Measurements from ENCODE around the gene SLIT3.

SLIT3 gene

DNA sequence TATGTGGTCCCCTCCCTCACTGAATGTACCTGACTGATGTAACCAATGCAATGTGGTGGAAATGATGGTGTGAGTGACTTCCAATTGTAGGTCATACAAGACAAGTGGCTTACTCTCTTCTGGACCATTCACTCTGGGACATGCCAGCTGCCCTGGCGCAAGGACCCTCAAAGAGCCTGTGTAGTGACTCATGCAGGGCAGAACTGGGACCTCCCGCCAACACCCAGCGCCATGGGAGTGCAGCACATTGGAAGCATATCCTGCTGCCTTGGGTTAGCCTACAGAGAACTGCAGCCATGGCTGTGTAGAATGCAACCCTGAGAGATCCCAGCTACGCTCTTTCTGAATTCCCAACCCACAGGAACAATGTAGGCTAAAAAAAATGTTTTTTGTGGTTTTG is 631.8 kb downstream of the SLIT3 start:
- no peaks in the 10 kb centered on the region for H3K27me3 ChIP-seq (ENCODE audit: insufficient read depth, low read depth)
- no peak overlapping the region for H2AFZ ChIP-seq (ENCODE audit: low read depth)
- H3K36me3 ChIP-seq (ENCODE audit: insufficient read depth): no peaks in the 10 kb centered on the region
- TF ChIP-seq, protein P1, sequence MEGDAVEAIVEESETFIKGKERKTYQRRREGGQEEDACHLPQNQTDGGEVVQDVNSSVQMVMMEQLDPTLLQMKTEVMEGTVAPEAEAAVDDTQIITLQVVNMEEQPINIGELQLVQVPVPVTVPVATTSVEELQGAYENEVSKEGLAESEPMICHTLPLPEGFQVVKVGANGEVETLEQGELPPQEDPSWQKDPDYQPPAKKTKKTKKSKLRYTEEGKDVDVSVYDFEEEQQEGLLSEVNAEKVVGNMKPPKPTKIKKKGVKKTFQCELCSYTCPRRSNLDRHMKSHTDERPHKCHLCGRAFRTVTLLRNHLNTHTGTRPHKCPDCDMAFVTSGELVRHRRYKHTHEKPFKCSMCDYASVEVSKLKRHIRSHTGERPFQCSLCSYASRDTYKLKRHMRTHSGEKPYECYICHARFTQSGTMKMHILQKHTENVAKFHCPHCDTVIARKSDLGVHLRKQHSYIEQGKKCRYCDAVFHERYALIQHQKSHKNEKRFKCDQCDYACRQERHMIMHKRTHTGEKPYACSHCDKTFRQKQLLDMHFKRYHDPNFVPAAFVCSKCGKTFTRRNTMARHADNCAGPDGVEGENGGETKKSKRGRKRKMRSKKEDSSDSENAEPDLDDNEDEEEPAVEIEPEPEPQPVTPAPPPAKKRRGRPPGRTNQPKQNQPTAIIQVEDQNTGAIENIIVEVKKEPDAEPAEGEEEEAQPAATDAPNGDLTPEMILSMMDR (conservative IDR thresholded peaks at IDR 0.05; ENCODE audit: low read depth, low read length): no peak
- H3K4me2 ChIP-seq: no peak overlapping the region
- H3K4me1 ChIP-seq (ENCODE audit: low read depth, poor library complexity, severe bottlenecking): peaks cover 11% of the 10 kb centered on the region
- no peaks in the 10 kb centered on the region for H3K79me2 ChIP-seq (ENCODE audit: insufficient read depth, low read depth)
- H4K20me1 ChIP-seq (ENCODE audit: insufficient read depth): no peaks in the 10 kb centered on the region
- no peak overlapping the region for H3K4me3 ChIP-seq (IDR thresholded peaks at IDR 0.05; ENCODE audit: insufficient read depth, low read depth, low read length)
- H3K9ac ChIP-seq: no peak overlapping the region
- no peak overlapping the region for H3K27ac ChIP-seq

DNA sequence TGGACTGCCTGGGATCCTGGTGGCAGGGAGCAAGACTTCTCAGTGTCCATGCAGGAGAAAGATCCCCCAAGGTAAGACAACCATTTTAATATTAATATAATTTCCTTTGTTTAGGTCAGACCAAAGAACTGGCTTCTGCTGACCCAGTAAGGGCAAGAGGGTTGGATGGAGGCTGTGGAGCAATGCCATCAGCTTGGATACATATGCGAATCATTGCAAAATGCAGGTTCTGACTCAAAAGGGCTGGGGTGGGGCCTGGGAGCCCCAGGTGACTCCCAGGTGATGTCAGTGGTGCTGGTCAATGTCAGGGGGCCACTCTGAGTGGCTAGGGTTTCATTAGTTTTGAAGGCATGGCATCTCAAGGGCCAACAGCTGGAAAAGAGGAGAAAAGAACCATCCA is 632.9 kb downstream of the SLIT3 start:
- TF ChIP-seq, protein P1 (conservative IDR thresholded peaks at IDR 0.05; ENCODE audit: low read depth, low read length): no peak
- no peaks in the 10 kb centered on the region for H3K27me3 ChIP-seq (ENCODE audit: insufficient read depth, low read depth)

DNA sequence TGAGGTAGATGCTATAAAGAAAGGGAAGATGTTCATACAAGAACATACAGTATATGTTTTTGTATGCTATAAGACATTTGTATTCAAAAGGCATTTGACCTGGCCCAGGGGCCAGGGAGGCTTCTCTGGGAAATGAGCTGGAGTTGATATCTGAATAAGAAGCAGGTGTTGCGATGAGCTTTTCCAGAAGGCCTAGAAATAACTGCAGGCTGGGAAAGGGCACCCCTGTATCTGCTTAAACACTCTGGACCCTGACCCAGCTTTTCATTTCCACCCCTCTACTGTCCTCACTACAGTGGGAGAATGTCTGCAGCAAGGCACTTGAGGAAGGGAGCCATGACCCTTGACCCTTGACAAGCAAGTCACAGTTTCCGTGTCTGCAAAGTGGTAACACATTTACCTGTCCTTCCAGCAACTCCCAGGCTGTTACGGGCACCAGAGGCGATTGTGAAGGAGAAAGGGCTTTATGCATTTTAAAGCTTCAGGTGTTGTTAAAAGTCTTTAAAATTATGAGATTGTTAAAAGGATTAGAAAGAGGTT is 633.6 kb downstream of the SLIT3 start:
- Histone ChIP-seq H3K4me2 (no peak overlapping the region), H2AFZ (ENCODE audit: low read depth) (no peak overlapping the region), H3K36me3 (ENCODE audit: insufficient read depth) (no peaks in the 10 kb centered on the region), H3K4me3 (IDR thresholded peaks at IDR 0.05; ENCODE audit: insufficient read depth, low read depth, low read length) (no peak overlapping the region), H3K27me3 (ENCODE audit: insufficient read depth, low read depth) (no peaks in the 10 kb centered on the region), H3K9ac (no peak overlapping the region), H3K27ac (no peak overlapping the region), H4K20me1 (ENCODE audit: insufficient read depth) (no peaks in the 10 kb centered on the region), H3K4me1 (ENCODE audit: low read depth, poor library complexity, severe bottlenecking) (peaks cover 27% of the 10 kb centered on the region), H3K79me2 (ENCODE audit: insufficient read depth, low read depth) (no peaks in the 10 kb centered on the region)
- TF ChIP-seq, protein P1 (conservative IDR thresholded peaks at IDR 0.05; ENCODE audit: low read depth, low read length): no peak

More for the DNA sequence above, 632.9 kb downstream of the SLIT3 start:
- no peak overlapping the region for H3K4me2 ChIP-seq
- no peaks in the 10 kb centered on the region for H3K36me3 ChIP-seq (ENCODE audit: insufficient read depth)
- no peak overlapping the region for H3K9ac ChIP-seq
- no peak overlapping the region for H2AFZ ChIP-seq (ENCODE audit: low read depth)
- peaks cover 20% of the 10 kb centered on the region for H3K4me1 ChIP-seq (ENCODE audit: low read depth, poor library complexity, severe bottlenecking)
- no peak overlapping the region for H3K4me3 ChIP-seq (IDR thresholded peaks at IDR 0.05; ENCODE audit: insufficient read depth, low read depth, low read length)
- H4K20me1 ChIP-seq (ENCODE audit: insufficient read depth): no peaks in the 10 kb centered on the region
- H3K79me2 ChIP-seq (ENCODE audit: insufficient read depth, low read depth): no peaks in the 10 kb centered on the region
- H3K27ac ChIP-seq: no peak overlapping the region

DNA sequence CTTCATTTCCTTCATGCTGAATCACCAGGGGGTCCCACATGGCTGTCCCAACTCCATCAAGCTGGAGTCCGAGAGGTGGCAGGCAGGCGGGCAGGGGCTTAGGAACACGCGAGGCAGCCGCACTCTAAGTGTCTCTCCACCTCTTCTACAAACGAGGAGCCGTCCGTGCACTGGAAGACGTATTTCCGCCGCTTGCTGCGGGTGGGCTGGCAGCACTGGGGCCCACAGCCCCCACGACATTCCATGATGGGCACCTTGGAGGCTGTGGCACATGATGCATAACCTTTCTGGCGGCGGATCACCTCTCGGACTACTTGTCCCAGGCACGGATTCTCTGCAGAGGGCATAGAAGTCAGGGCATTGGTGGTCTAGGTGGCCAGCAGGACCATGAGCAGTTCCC is 634.6 kb downstream of the SLIT3 start:
- H3K79me2 ChIP-seq (ENCODE audit: insufficient read depth, low read depth): no peaks in the 10 kb centered on the region

More for the DNA sequence above, 634.6 kb downstream of the SLIT3 start:
- TF ChIP-seq, protein P1 (conservative IDR thresholded peaks at IDR 0.05; ENCODE audit: low read depth, low read length): no peak
- no peaks in the 10 kb centered on the region for H4K20me1 ChIP-seq (ENCODE audit: insufficient read depth)
- H3K4me1 ChIP-seq (ENCODE audit: low read depth, poor library complexity, severe bottlenecking): peaks cover 28% of the 10 kb centered on the region
- no peak overlapping the region for H2AFZ ChIP-seq (ENCODE audit: low read depth)
- H3K27me3 ChIP-seq (ENCODE audit: insufficient read depth, low read depth): no peaks in the 10 kb centered on the region
- H3K9ac ChIP-seq: no peak overlapping the region
- no peak overlapping the region for H3K4me3 ChIP-seq (IDR thresholded peaks at IDR 0.05; ENCODE audit: insufficient read depth, low read depth, low read length)
- H3K27ac ChIP-seq: no peak overlapping the region
- no peak overlapping the region for H3K4me2 ChIP-seq
- no peaks in the 10 kb centered on the region for H3K36me3 ChIP-seq (ENCODE audit: insufficient read depth)
